ENCODE measurements around the gene ZNF629.

The ZNF629 gene

GRCh38 chr16:30747331-30747730, 39.7 kb downstream of the ZNF629 start:
- no peak for DNase-seq

DNA sequence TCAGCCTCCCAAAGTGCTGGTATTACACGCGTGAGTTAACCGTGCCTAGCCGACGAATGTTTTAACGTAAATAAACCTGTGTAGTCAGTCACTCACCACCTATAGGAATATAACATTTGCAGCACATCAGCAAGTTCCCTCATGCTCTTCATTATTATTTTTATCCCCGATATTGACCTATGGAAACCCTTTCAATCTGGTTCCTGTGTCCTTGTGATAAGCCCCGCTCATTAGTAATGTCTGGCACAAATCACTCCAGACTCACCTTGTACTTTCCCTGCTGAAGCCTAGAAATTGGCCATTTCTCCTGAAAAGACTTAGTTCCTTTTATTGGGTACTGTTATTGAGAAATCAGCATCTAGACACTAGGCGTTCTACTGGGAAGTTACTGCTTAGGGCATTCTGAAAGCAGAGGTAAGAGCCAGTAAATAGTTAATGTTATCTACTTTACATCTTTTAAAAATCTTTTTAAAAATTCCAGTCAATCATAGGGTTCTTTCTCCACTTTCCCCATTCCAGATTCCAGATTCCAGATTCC, 40.3 kb downstream of the ZNF629 start:
- no peak for DNase-seq

- DNase-seq, result no peak
Measured at GRCh38 chr16:30745082-30745481, 41.9 kb downstream of the ZNF629 start.

DNA sequence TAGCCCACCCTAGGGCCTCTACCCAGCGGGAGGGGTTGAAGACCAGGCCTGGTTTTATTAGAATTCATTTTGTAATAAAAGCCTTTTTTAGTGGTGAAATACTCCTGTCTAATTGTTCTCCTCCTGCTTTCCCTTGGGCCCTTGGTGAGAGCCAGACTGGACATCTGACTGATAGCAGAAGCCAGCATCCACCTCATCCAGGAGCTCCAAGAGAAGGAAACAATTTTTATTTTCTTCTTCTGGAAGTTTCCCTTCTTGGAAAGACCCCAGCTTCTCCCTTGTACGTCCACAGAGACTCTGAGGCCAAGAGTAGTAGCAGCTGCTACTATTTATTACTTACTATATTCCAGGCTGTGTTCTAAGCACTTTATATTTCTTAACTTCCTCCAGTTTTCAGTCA, 42.8 kb downstream of the ZNF629 start:
- DNase-seq, result no peak

GRCh38 chr16:30743716-30744115, 43.3 kb downstream of the ZNF629 start:
- no peak for DNase-seq

DNA sequence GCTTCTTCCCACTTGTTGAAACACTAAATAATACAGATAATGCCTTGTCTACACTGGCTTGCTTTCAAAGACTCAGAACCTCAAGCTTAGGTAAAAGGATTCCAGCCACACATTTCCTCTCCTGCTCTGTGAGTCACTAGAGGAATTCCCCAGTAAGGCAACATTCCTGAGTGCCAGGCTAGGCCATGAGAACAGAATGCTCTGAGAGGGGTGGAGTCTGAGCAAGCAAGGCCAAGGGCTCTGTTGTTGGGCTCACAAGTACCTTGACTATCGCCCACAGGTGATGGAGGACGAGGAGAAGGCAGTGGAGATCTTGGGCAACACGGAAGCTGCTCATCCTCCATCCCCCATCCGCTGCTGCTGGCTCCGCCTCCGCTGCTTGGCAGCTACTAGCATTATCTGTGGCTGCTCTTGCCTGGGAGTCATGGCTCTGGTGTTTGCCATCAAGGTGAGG, 45.5 kb downstream of the ZNF629 start:
- DNase-seq, result no peak

GRCh38 chr16:30740364-30741251, 46.4 kb downstream of the ZNF629 start:
- DNase-seq, result no peak

GRCh38 chr16:30738984-30739951, 47.7 kb downstream of the ZNF629 start:
- no peak for DNase-seq

DNA sequence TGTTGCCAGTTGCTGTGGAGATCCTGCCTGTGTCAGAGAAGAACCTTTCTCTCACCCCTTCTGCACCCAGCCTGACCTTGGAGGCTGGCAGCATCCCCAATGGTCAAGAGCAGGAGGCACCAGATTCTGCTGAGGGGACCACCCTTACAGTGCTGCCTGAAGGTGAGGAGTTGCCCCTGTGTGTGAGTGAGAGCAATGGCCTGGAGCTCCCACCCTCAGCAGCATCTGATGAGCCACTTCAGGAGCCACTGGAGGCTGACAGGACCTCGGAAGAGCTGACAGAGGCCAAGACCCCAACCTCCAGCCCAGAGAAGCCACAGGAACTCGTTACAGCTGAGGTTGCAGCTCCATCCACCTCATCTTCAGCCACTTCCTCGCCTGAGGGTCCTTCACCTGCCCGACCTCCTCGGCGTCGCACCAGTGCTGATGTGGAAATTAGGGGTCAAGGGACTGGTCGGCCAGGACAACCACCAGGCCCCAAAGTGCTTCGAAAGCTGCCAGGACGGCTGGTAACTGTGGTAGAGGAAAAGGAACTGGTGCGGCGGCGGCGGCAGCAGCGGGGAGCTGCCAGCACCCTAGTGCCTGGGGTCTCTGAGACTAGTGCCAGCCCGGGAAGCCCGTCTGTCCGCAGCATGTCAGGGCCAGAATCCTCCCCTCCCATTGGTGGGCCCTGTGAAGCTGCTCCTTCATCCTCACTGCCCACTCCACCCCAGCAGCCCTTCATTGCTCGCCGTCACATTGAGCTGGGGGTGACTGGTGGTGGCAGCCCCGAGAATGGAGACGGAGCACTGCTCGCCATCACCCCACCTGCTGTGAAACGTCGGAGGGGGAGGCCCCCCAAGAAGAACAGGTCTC, 49.0 kb downstream of the ZNF629 start:
- DNase-seq, result no peak

DNA sequence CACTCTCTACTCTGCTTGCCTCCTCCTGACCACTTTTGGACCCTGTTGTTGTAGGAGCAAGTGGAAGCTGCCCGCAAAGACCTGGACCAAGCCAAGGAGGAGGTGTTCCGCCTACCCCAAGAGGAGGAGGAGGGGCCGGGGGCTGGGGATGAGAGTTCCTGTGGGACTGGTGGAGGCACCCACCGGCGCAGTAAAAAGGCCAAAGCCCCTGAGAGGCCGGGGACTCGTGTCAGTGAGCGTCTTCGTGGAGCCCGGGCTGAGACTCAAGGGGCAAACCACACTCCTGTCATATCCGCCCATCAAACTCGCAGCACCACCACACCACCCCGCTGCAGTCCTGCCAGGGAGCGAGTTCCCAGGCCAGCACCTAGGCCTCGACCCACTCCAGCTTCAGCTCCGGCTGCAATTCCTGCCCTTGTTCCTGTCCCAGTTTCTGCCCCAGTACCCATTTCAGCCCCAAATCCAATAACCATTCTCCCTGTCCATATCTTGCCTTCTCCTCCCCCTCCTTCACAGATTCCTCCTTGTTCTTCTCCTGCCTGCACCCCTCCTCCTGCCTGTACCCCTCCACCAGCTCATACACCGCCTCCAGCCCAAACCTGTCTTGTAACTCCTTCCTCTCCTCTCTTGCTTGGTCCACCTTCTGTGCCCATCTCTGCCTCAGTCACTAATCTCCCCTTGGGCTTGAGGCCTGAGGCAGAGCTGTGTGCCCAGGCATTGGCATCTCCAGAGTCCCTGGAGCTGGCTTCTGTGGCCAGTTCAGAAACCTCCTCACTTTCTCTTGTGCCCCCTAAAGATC, 49.8 kb downstream of the ZNF629 start:
- no peak for DNase-seq

GRCh38 chr16:30731411-30731810, 55.6 kb downstream of the ZNF629 start:
- no peak for DNase-seq

GRCh38 chr16:30728899-30729672, 57.9 kb downstream of the ZNF629 start:
- DNase-seq, result no peak
